Measurements from ENCODE around the gene PALM.

Gene PALM

GRCh38 chr19:781800-782184 is 73.1 kb downstream of the PALM start:
- in situ Hi-C loops (cut with MboI; ENCODE audit: low pct_unique_long_range_greater_than_20kb, low sequenced_read_pairs, unreplicated experiment) = no loop called here
- TF ChIP-seq CTCF (IDR thresholded peaks at IDR 0.05; ENCODE audit: extremely low read depth, insufficient read depth, missing control alignments) = no peak
- no peak for DNase-seq (ENCODE audit: low spot score)

GRCh38 chr19:782185-782877 is 73.6 kb downstream of the PALM start:
- DNase-seq (ENCODE audit: low spot score) = no peak
- TF ChIP-seq CTCF (IDR thresholded peaks at IDR 0.05; ENCODE audit: extremely low read depth, insufficient read depth, missing control alignments) = no peak
- in situ Hi-C loops (cut with MboI; ENCODE audit: low pct_unique_long_range_greater_than_20kb, low sequenced_read_pairs, unreplicated experiment) = no loop called here

- no peak for TF ChIP-seq CTCF (IDR thresholded peaks at IDR 0.05; ENCODE audit: extremely low read depth, insufficient read depth, missing control alignments)
- in situ Hi-C loops (cut with MboI; ENCODE audit: low pct_unique_long_range_greater_than_20kb, low sequenced_read_pairs, unreplicated experiment) = no loop called here
- no peak for DNase-seq (ENCODE audit: low spot score)
Observed at GRCh38 chr19:782878-783668, 74.3 kb downstream of the PALM start.

- no peak for TF ChIP-seq CTCF (IDR thresholded peaks at IDR 0.05; ENCODE audit: extremely low read depth, insufficient read depth, missing control alignments)
- no peak for DNase-seq (ENCODE audit: low spot score)
- in situ Hi-C loops (cut with MboI; ENCODE audit: low pct_unique_long_range_greater_than_20kb, low sequenced_read_pairs, unreplicated experiment) = no loop called here
Observed at GRCh38 chr19:784541-784940, 75.8 kb downstream of the PALM start.

DNA sequence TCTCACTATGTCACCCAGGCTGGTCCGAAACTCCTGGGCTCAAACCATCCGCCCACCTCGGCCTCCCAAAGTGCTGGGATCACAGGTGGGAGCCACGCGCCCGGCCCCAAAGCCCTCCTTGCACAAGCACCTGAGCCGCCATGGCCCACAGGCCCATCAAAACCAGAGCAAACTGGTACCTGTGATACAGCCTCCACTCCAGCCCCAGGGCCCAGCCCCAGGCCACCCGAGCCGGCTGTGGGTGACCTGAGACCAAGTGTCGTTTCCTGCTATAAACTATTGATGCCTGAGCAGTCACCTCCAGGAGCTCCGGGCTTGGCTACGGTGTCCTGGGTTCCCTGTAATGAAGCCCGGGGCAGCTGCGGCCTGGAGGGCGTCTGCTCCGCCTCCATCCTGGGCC is 78.8 kb downstream of the PALM start:
- no peak for TF ChIP-seq CTCF (IDR thresholded peaks at IDR 0.05; ENCODE audit: extremely low read depth, insufficient read depth, missing control alignments)
- in situ Hi-C loops (cut with MboI; ENCODE audit: low pct_unique_long_range_greater_than_20kb, low sequenced_read_pairs, unreplicated experiment) = no loop called here
- no peak for DNase-seq (ENCODE audit: low spot score)

- TF ChIP-seq CTCF (IDR thresholded peaks at IDR 0.05; ENCODE audit: extremely low read depth, insufficient read depth, missing control alignments) = no peak
- DNase-seq (ENCODE audit: low spot score) = no peak
- in situ Hi-C loops (cut with MboI; ENCODE audit: low pct_unique_long_range_greater_than_20kb, low sequenced_read_pairs, unreplicated experiment) = no loop called here
Observed at GRCh38 chr19:788686-788982, 79.9 kb downstream of the PALM start.

Measured in GM13977 (cell line).